DMS53 treated with DMSO at 0.1 percent for 48 hours (cell line): ENCODE data around the gene ARL2.
A peak's percentile ranks its signal among the peaks of the same experiment; 100 is the strongest.
"Not testable (repeated sequence)": the region's sequence is repeated elsewhere in the genome, so short reads cannot be mapped to it uniquely, and the experiment has no call there.

Source experiments
- DNase-seq: peaks from one replicate; lab custom pipeline; 2025; ENCODE audit not compliant: unreplicated experiment; lab: John Stamatoyannopoulos, UW

ARL2 gene

GRCh38 chr11:65013888-65014725 is at the start of gene ARL2:
TSS of gene ARL2 (plus strand) at chr11:65014160. CDS start at chr11:65014208, 48 bp downstream.
- peak; percentile 64 for DNase-seq

- DNase-seq: no peak
Measured at GRCh38 chr11:64967375-64967774, 46.6 kb upstream of the ARL2 start.

- DNase-seq: peak; percentile 92
Measured at GRCh38 chr11:64969209-64969608, 44.8 kb upstream of the ARL2 start.

GRCh38 chr11:64970731-64971151 is 43.2 kb upstream of the ARL2 start:
- no peak for DNase-seq

- DNase-seq: peak; percentile 90
Measured at GRCh38 chr11:64971421-64972233, 42.3 kb upstream of the ARL2 start, which contains the start of gene MAJIN. TSS of gene MAJIN (minus strand) at chr11:64972108. CDS start at chr11:64959405, 12,703 bp downstream.

GRCh38 chr11:64974124-64974523 is 39.8 kb upstream of the ARL2 start:
- no peak for DNase-seq

- DNase-seq: no peak
Measured at GRCh38 chr11:64976651-64977050, 37.3 kb upstream of the ARL2 start.

- not testable (repeated sequence) for DNase-seq
Measured at GRCh38 chr11:64983339-64983738, 30.6 kb upstream of the ARL2 start.

- no peak for DNase-seq
Measured at GRCh38 chr11:64987998-64988854, 25.7 kb upstream of the ARL2 start.

- no peak for DNase-seq
Measured at GRCh38 chr11:64989416-64989815, 24.5 kb upstream of the ARL2 start.

- no peak for DNase-seq
Measured at GRCh38 chr11:64990222-64990923, 23.6 kb upstream of the ARL2 start.

GRCh38 chr11:64994318-64994717 is 19.6 kb upstream of the ARL2 start:
- DNase-seq: no peak

- DNase-seq: no peak
Measured at GRCh38 chr11:64996327-64996709, 17.6 kb upstream of the ARL2 start.

- peak; percentile 78 for DNase-seq
Measured at GRCh38 chr11:64996710-64997380, 17.1 kb upstream of the ARL2 start, which contains the start of gene BATF2. TSS of gene BATF2 (minus strand) at chr11:64996971. CDS start at chr11:64996914, 57 bp downstream.

GRCh38 chr11:64998141-64998540 is 15.8 kb upstream of the ARL2 start:
- peak; percentile 5 for DNase-seq

- DNase-seq: peak; percentile 35
Measured at GRCh38 chr11:64998690-64999431, 15.1 kb upstream of the ARL2 start.

GRCh38 chr11:64999478-64999877 is 14.5 kb upstream of the ARL2 start:
- DNase-seq: no peak

- no peak for DNase-seq
Measured at GRCh38 chr11:65002706-65003105, 11.3 kb upstream of the ARL2 start.

GRCh38 chr11:65003282-65003681 is 10.7 kb upstream of the ARL2 start:
- DNase-seq: no peak
